Measurements from ENCODE around the gene SNU13. TPM values are rescaled to one million over a fixed set of nuclear protein-coding genes. Genes with fewer than 3 reads are reported as not detected.
"Not testable (repeated sequence)": the region's sequence is repeated elsewhere in the genome, so short reads cannot be mapped to it uniquely, and the experiment has no call there.

Gene SNU13
- total RNA-seq, 2 donors from 2014 or later = 193 to 235 TPM

GRCh38 chr22:41660416-41660815, 28.3 kb downstream of the SNU13 start:
- Mint-ChIP-seq H3K27ac (peak overlapping the region; percentile 50 to 89), H3K9me3 (no peaks in the 10 kb centered on the region), H3K36me3 (peaks cover 11 to 16% of the 10 kb centered on the region in 2 donors)
- ATAC-seq = no peak
- no peak for DNase-seq (ENCODE audit: low spot score in 2 of 2)

GRCh38 chr22:41659941-41660340, 28.7 kb downstream of the SNU13 start:
- no peaks in the 10 kb centered on the region for H3K9me3 Mint-ChIP-seq
- DNase-seq (ENCODE audit: low spot score in 2 of 2) (no peak), ATAC-seq (no peak)
- peak overlapping the region; percentile 50 to 89 for H3K27ac Mint-ChIP-seq
- peaks cover 11 to 16% of the 10 kb centered on the region in 2 donors for H3K36me3 Mint-ChIP-seq

- Mint-ChIP-seq H3K9me3 (no peaks in the 10 kb centered on the region), H3K36me3 (peaks cover 11 to 16% of the 10 kb centered on the region in 2 donors), H3K27ac (no peak overlapping the region)
- DNase-seq (ENCODE audit: low spot score in 2 of 2) (no peak), ATAC-seq (no peak)
Measured at GRCh38 chr22:41658869-41659268, 29.8 kb downstream of the SNU13 start.

GRCh38 chr22:41657709-41658108, 31.0 kb downstream of the SNU13 start:
- Mint-ChIP-seq H3K36me3 (peaks cover 11 to 16% of the 10 kb centered on the region in 2 donors), H3K9me3 (no peaks in the 10 kb centered on the region), H3K27ac (no peak overlapping the region)
- DNase-seq (ENCODE audit: low spot score in 2 of 2) = no peak
- ATAC-seq = no peak

DNA sequence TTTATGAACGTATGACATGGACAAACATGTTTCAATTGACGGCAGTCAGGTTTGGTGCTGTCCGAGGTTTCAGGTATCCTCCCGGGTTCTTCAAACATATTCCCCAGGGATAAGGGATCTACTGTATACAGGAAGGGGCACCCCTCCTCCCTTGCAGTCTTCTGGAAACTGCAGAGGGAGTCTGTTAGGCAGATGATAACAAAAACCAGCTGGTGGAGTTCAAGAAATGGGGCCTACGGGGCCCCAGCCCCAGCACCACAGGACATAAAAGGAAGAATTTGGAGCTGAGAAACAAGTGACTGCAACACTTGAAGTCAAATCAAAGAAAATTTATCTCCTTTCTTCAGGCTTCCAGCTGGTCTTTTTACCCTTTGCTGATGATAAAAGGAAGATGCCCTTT, 32.1 kb downstream of the SNU13 start:
- Mint-ChIP-seq H3K36me3 (peaks cover 11 to 13% of the 10 kb centered on the region in 2 donors), H3K27ac (peak overlapping the region in 1 of 2 donors; percentile 36), H3K9me3 (no peaks in the 10 kb centered on the region)
- ATAC-seq = no peak
- no peak for DNase-seq (ENCODE audit: low spot score in 2 of 2)

DNA sequence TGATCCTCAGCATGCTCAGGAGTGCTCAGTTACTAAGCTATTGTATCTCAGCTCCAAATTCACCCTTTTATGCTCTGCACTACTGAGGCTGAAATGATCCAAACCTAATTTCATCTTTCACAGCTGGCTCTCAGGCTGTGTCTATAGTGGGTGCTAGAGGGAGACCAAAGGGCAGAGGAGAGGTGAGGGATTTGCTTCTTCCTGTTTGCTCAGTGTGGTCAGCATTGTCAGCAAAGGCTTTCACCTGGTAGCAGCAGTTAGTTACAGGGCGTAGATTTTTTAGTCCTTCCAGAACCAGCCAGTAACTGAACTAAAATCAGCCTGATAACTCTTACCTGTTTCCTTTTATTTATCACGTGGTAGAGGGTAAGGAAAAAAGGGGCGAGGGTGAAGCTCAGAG, 34.3 kb downstream of the SNU13 start:
- no peak for ATAC-seq
- Mint-ChIP-seq H3K36me3 (peaks cover 9% of the 10 kb centered on the region in 2 donors), H3K9me3 (no peaks in the 10 kb centered on the region), H3K27ac (peak overlapping the region in 1 of 2 donors; percentile 20)
- no peak for DNase-seq (ENCODE audit: low spot score in 2 of 2)

DNA sequence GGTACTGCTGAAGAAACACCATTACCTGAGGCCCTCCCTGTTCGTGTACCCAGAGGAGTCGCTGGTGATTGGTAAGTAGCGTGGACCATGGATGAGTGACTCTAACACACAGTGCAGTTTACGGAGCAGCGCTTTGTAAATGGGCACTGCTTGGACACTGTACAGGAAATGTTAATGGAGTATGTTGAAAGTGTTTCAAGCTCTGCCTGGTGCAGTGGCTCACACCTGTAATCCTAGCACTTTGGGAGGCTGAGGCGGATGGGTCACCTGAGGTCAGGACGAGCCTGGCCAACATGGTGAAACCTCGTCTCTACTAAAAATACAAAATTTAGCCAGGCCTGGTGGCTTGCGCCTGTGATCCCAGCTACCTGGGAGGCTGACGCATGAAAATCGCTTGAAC, 37.8 kb downstream of the SNU13 start:
- DNase-seq (ENCODE audit: low spot score in 2 of 2) = no peak
- Mint-ChIP-seq H3K36me3 (peaks cover 9% of the 10 kb centered on the region in 2 donors), H3K9me3 (no peaks in the 10 kb centered on the region), H3K27ac (no peak overlapping the region)
- no peak for ATAC-seq

DNA sequence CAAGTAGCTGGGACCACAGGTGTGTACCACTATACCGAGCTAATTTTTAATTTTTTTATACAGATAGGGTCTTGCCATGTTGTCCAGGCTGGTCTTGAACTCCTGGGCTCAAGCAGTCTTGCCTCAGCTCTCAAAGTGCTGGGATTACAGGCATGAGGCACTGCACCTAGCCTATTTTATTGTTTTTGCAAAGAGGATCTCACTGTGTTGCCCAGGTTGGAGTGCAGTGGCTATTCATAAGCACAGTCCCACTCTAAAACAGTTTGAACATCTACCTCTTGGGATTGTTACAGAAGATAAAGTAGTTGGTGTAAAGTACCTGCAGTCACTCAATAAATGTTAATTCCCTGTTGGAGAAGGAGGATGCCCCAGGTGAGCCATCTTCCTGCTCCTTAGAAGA, 38.4 kb downstream of the SNU13 start:
- ATAC-seq = no peak
- DNase-seq (ENCODE audit: low spot score in 2 of 2) = no peak
- Mint-ChIP-seq H3K36me3 (peaks cover 9% of the 10 kb centered on the region in 2 donors), H3K27ac (no peak overlapping the region), H3K9me3 (no peaks in the 10 kb centered on the region)

DNA sequence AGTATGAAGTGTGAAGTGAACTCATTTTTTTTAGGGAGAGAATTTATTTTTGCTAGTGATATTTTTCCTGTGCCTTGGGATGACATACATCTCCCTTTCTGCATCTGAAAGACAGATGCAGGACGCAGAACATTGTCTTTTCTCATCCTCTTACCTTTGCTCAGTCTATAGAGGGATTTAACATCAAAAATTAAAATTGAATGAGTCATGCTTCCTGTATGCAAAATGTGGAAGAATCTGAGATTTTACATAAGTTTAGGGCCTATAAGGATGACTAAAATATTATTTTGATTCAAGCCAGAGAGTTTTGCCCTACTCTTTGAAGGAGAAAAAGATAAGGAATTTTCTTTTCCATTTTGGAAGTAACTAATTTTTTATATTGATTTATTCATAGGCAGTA, 40.2 kb downstream of the SNU13 start:
- DNase-seq (ENCODE audit: low spot score in 2 of 2) = no peak
- peak overlapping the region in 1 of 2 donors; percentile 35 for H3K27ac Mint-ChIP-seq
- H3K36me3 Mint-ChIP-seq = peaks cover 9% of the 10 kb centered on the region in 2 donors
- H3K9me3 Mint-ChIP-seq = no peaks in the 10 kb centered on the region
- peak in 1 of 2 donors; percentile 54 for ATAC-seq

- peaks cover 9 to 13% of the 10 kb centered on the region in 2 donors for H3K36me3 Mint-ChIP-seq
- ATAC-seq = no peak
- H3K9me3 Mint-ChIP-seq = no peaks in the 10 kb centered on the region
- no peak for DNase-seq (ENCODE audit: low spot score in 2 of 2)
- H3K27ac Mint-ChIP-seq = peak overlapping the region; percentile 14 to 35
Measured at GRCh38 chr22:41647771-41648170, 40.9 kb downstream of the SNU13 start.

- Mint-ChIP-seq H3K36me3 (peaks cover 7 to 21% of the 10 kb centered on the region in 2 donors), H3K9me3 (no peaks in the 10 kb centered on the region), H3K27ac (no peak overlapping the region)
- DNase-seq (ENCODE audit: low spot score in 2 of 2) (no peak), ATAC-seq (no peak)
Measured at GRCh38 chr22:41642331-41643110, 46.1 kb downstream of the SNU13 start.

GRCh38 chr22:41641854-41642253, 46.8 kb downstream of the SNU13 start:
- ATAC-seq (no peak), DNase-seq (ENCODE audit: low spot score in 2 of 2) (no peak)
- H3K36me3 Mint-ChIP-seq = peaks cover 7 to 21% of the 10 kb centered on the region in 2 donors
- peak overlapping the region in 1 of 2 donors; percentile 95 for H3K27ac Mint-ChIP-seq
- H3K9me3 Mint-ChIP-seq = no peaks in the 10 kb centered on the region

- ATAC-seq (no peak), DNase-seq (ENCODE audit: low spot score in 2 of 2) (no peak)
- Mint-ChIP-seq H3K36me3 (peaks cover 7 to 27% of the 10 kb centered on the region in 2 donors), H3K27ac (no peak overlapping the region), H3K9me3 (no peaks in the 10 kb centered on the region)
Measured at GRCh38 chr22:41638748-41639147, 49.9 kb downstream of the SNU13 start.

DNA sequence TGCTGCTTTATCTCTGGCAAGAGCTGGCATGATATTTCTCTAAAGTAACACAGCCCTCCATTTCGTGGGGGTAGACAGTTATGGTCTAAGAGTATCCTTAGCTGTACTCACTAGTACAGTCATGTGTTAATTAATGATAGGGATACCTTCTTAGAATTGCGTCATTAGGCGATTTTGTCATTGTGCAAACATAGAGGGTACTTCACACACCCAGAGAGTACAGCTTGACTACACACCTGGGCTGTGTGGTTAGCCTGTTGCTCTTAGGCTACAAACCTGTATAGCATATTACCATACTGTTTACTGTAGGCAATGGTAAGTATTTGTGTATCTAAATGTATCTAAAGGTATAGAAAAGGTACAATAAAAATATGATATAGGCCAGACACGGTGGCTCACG, 50.5 kb downstream of the SNU13 start:
- peaks cover 7 to 27% of the 10 kb centered on the region in 2 donors for H3K36me3 Mint-ChIP-seq
- peak overlapping the region in 1 of 2 donors; percentile 29 for H3K27ac Mint-ChIP-seq
- no peak for DNase-seq (ENCODE audit: low spot score in 2 of 2)
- ATAC-seq = no peak
- no peaks in the 10 kb centered on the region for H3K9me3 Mint-ChIP-seq

DNA sequence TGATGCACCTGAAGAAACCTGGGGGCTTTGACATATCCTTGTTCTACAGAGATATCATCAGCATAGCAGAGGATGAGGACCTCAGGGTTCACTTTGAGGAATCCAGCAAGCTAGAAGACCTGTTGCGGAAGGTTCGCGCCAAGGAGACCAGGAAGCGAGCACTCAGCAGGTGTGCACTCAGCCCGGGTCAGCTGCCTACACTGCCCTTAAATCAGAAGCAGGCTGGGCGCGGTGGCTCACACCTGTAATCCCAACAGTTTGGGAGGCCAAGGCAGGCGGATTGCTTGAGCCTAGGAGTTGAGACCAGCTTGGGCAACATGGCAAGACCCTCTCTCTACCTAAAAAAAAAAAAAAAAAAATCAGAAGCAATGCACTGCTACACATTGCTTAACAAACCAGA, 51.0 kb downstream of the SNU13 start:
- H3K36me3 Mint-ChIP-seq = peaks cover 7 to 22% of the 10 kb centered on the region in 2 donors
- H3K9me3 Mint-ChIP-seq; DNase-seq (ENCODE audit: low spot score in 2 of 2); ATAC-seq: not testable (repeated sequence)
- H3K27ac Mint-ChIP-seq = peak overlapping the region in 1 of 2 donors; percentile 29

DNA sequence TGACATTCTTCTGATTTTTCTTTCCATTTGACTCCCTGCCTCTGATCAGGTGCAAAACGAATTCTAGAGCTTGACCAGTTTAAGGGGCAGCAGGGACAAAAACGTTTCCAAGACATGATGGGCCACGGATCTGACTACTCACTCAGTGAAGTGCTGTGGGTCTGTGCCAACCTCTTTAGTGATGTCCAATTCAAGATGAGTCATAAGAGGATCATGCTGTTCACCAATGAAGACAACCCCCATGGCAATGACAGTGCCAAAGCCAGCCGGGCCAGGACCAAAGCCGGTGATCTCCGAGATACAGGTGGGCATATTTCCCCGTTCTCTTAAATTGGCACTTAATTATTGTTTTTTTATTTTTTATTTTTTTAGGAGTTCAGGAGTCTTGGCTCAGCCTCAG, 52.2 kb downstream of the SNU13 start:
- peaks cover 0 to 11% of the 10 kb centered on the region in 2 donors for H3K36me3 Mint-ChIP-seq
- DNase-seq (ENCODE audit: low spot score in 2 of 2) = no peak
- no peak overlapping the region for H3K27ac Mint-ChIP-seq
- no peaks in the 10 kb centered on the region for H3K9me3 Mint-ChIP-seq
- ATAC-seq = peak in 1 of 2 donors; percentile 26

GRCh38 chr22:41634610-41635009, 54.1 kb downstream of the SNU13 start:
- Mint-ChIP-seq H3K36me3 (peaks cover 0 to 16% of the 10 kb centered on the region in 2 donors), H3K27ac (peak overlapping the region in 1 of 2 donors; percentile 55)
- not testable (repeated sequence) for H3K9me3 Mint-ChIP-seq; ATAC-seq; DNase-seq (ENCODE audit: low spot score in 2 of 2)

DNA sequence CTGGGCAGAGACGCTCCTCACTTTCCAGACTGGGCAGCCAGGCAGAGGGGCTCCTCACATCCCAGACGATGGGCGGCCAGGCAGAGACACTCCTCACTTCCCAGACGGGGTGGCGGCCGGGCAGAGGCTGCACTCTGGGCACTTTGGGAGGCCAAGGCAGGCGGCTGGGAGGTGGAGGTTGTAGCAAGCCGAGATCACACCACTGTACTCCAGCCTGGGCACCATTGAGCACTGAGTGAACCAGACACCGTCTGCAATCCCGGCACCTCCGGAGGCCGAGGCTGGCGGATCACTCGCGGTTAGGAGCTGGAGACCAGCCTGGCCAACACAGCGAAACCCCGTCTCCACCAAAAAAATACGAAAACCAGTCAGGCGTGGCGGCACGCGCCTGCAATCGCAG, 57.1 kb downstream of the SNU13 start:
- not testable (repeated sequence) for H3K9me3 Mint-ChIP-seq; ATAC-seq; DNase-seq (ENCODE audit: low spot score in 2 of 2); H3K27ac Mint-ChIP-seq
- H3K36me3 Mint-ChIP-seq = peaks cover 12 to 38% of the 10 kb centered on the region in 2 donors
